Measurements from ENCODE around the gene RTP4.

The RTP4 gene

DNA sequence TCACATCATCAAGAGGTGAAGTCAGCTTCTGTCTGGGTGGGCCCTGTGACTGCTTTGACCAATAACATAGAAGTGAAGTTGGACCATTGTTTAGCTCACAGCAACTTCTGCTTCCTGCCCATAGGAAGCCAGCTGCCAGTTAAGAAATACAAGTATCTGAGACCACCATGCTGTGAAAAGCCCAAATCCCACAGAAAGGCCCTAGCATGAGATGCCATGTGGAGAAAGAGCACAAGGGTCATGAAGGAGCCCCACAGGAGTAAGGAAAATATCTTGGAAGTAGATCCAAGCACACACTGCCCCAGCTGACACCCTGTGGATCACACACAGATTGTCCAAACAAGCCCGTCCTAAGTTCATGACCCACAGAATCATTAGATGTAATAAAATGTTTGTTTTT, 28.5 kb downstream of the RTP4 start:
- Histone ChIP-seq H3K9me3 (ENCODE audit: low read length) (no peaks in the 10 kb centered on the region), H3K36me3 (ENCODE audit: insufficient read depth, low read length) (no peaks in the 10 kb centered on the region), H4K20me1 (ENCODE audit: insufficient read depth, low read length) (no peaks in the 10 kb centered on the region), H3K27ac (ENCODE audit: low read depth, low read length, poor library complexity, severe bottlenecking) (no peak overlapping the region), H3K27me3 (ENCODE audit: insufficient read depth, low read length) (0 out of 2 replicates have a peak, but pooled peaks cover 7% of the 10 kb centered on the region), H3K4me1 (ENCODE audit: insufficient read depth, low read length, severe bottlenecking) (no peaks in the 10 kb centered on the region), H3K9me2 (ENCODE audit: low read depth, low read length) (no peaks in the 10 kb centered on the region), H3K9ac (ENCODE audit: low read length) (no peak overlapping the region), H2AFZ (ENCODE audit: low read length) (no peak overlapping the region), H3K79me2 (ENCODE audit: insufficient read depth, low read length) (no peaks in the 10 kb centered on the region), H3F3A (ENCODE audit: insufficient read depth, low read length) (no peaks in the 10 kb centered on the region), H3K4me2 (ENCODE audit: low read length) (no peak overlapping the region), H3K4me3 (ENCODE audit: low read depth, low read length, poor library complexity, severe bottlenecking) (no peak overlapping the region)
- TF ChIP-seq EZH2 (IDR thresholded peaks at IDR 0.05; ENCODE audit: borderline replicate concordance, low read length) (no peak), CTCF (IDR thresholded peaks at IDR 0.05; ENCODE audit: low read length) (no peak)

GRCh38 chr3:187398955-187399354, 30.8 kb downstream of the RTP4 start:
- no peak overlapping the region for H2AFZ ChIP-seq (ENCODE audit: low read length)
- no peaks in the 10 kb centered on the region for H3K79me2 ChIP-seq (ENCODE audit: insufficient read depth, low read length)
- no peak overlapping the region for H3K27ac ChIP-seq (ENCODE audit: low read depth, low read length, poor library complexity, severe bottlenecking)
- H4K20me1 ChIP-seq (ENCODE audit: insufficient read depth, low read length), result no peaks in the 10 kb centered on the region
- H3K9me3 ChIP-seq (ENCODE audit: low read length), result no peaks in the 10 kb centered on the region
- no peaks in the 10 kb centered on the region for H3K4me1 ChIP-seq (ENCODE audit: insufficient read depth, low read length, severe bottlenecking)
- no peak overlapping the region for H3K4me2 ChIP-seq (ENCODE audit: low read length)
- no peak overlapping the region for H3K4me3 ChIP-seq (ENCODE audit: low read depth, low read length, poor library complexity, severe bottlenecking)
- H3K9me2 ChIP-seq (ENCODE audit: low read depth, low read length), result no peaks in the 10 kb centered on the region
- no peak for TF ChIP-seq CTCF (IDR thresholded peaks at IDR 0.05; ENCODE audit: low read length)
- no peak for TF ChIP-seq EZH2 (IDR thresholded peaks at IDR 0.05; ENCODE audit: borderline replicate concordance, low read length)
- peaks cover 16% of the 10 kb centered on the region; the same call in 1 of the 2 replicates for H3K27me3 ChIP-seq (ENCODE audit: insufficient read depth, low read length)
- H3K9ac ChIP-seq (ENCODE audit: low read length), result no peak overlapping the region
- H3F3A ChIP-seq (ENCODE audit: insufficient read depth, low read length), result no peaks in the 10 kb centered on the region
- H3K36me3 ChIP-seq (ENCODE audit: insufficient read depth, low read length), result no peaks in the 10 kb centered on the region

DNA sequence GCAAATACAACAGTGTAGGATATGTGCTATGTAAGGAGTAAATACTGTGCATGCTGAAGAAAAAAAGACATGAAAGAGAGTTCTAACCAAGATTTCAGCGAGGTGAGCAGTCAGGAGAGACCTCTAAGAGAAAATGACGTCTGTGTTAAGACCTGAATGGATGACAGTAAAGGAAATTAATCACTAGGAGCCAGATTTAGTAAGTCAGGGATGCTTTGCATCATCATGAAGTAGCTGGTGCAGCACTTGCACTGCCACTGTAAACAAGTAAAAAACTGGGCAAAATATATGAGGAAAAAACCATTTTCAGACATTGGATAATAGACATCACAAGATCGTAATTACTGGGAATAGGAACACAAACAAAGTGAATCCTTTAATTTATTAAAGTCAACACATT, 32.6 kb downstream of the RTP4 start:
- Histone ChIP-seq H3K27ac (ENCODE audit: low read depth, low read length, poor library complexity, severe bottlenecking) (no peak overlapping the region), H4K20me1 (ENCODE audit: insufficient read depth, low read length) (no peaks in the 10 kb centered on the region), H3K79me2 (ENCODE audit: insufficient read depth, low read length) (no peaks in the 10 kb centered on the region), H3K4me1 (ENCODE audit: insufficient read depth, low read length, severe bottlenecking) (no peaks in the 10 kb centered on the region), H3K4me2 (ENCODE audit: low read length) (no peak overlapping the region), H3K9me2 (ENCODE audit: low read depth, low read length) (no peaks in the 10 kb centered on the region), H3F3A (ENCODE audit: insufficient read depth, low read length) (no peaks in the 10 kb centered on the region), H3K36me3 (ENCODE audit: insufficient read depth, low read length) (no peaks in the 10 kb centered on the region), H3K27me3 (ENCODE audit: insufficient read depth, low read length) (peaks cover 9% of the 10 kb centered on the region; the same call in 1 of the 2 replicates), H3K9ac (ENCODE audit: low read length) (no peak overlapping the region), H2AFZ (ENCODE audit: low read length) (no peak overlapping the region), H3K9me3 (ENCODE audit: low read length) (no peaks in the 10 kb centered on the region), H3K4me3 (ENCODE audit: low read depth, low read length, poor library complexity, severe bottlenecking) (no peak overlapping the region)
- no peak for TF ChIP-seq CTCF (IDR thresholded peaks at IDR 0.05; ENCODE audit: low read length)
- no peak for TF ChIP-seq EZH2 (IDR thresholded peaks at IDR 0.05; ENCODE audit: borderline replicate concordance, low read length)
